Stimulated activated CD4-positive, alpha-beta T cell treated with anti-CD3 and anti-CD28 coated beads, TNF-alpha, amount 100 ng/mL, for 48 hours (primary cell): Measurements from ENCODE around the gene GPR173.

Source experiments
- DNase-seq, 3 donors: peaks; one replicate each; pipeline ENCODE4 v3.0.0-alpha.2; 2020; ENCODE audit warnings: low read depth in 3 of 3

GPR173 gene

DNA sequence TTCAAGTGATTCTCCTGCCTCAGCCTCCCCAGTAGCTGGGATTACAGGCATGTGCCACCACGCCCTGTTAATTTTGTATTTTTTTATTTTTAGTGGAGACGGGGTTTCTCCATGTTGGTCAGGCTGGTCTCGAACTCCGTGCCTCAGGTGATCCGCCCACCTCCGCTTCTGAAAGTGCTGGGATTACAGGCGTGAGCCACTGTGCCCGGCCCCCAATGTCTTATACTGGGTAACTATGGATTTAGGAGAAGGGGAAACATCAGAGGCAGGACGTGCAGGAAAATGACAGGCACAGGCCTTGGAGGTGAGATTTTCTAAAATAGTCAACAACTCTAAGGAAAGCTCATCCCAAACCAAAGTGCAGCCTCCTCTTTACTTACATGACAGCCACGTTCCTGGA, 22.5 kb downstream of the GPR173 start:
- no peak for DNase-seq

DNA sequence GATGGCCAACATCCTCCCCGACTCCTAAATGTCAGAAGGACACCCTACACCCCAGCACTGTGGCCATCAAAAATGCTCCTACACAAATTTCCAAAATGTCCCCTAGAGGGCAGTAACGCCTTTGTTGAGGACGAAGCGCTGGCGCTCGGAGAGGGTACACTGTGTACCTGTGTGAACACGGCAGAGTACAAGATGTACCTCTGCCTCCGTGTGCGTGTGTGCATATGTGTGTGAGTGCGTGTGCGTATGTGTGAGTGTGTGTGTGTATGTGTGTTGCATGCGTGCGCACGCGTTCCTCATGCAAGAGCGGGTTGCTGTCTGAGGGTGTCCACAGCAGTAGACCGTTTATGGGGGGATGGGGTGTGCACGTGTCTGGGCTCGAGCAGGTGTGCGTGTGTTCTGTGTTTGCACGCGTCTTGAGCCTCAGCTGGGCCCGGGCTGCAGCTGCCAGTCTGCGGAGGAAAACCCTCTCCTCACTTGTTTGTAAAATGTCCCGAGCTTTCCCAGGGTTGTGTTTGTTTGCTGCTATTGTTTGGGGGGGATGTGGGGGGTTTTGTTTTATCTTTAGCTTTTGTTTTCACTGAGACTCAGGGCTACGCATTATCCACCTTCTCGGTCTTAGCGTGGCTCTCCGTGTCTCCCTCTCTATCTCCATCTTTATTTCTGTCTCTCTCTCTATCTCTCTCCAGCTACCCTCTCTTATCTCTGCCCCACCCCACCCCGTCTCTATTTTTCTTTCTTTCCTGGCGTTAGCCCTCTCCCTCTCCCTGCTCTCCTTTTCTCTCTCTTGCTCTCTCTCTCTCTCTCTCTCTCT, 23.2 kb downstream of the GPR173 start:
- peak; percentile 21 to 60 (median 27) for DNase-seq

- DNase-seq, result no peak
These were observed 24.0 kb downstream of the GPR173 start for GRCh38 chrX:53072418-53073114.

DNA sequence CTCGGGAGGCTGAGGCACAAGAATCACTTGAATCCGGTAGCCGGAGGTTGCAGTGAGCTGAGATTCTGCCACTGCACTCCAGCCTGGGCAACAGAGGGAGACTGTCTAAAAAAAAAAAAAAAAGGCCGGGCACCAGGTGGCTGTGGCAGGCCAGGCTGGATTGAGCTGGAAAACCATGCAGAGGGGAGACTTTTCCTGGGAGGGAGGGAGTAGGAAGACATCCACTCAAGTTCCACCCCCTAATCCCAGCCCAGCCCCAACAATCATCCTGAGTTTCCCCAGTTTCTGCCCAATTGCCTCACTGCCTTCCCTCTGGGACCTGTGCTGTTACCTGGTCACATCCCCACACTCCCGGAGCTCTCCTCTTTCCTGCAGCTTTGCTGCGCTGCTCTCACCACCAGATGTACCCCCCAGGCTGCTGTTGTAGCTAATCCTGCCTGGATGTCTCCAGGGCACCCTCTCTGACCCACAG, 24.6 kb downstream of the GPR173 start:
- DNase-seq, result no peak

- no peak for DNase-seq
These were observed 26.4 kb downstream of the GPR173 start for GRCh38 chrX:53075011-53075410.

DNA sequence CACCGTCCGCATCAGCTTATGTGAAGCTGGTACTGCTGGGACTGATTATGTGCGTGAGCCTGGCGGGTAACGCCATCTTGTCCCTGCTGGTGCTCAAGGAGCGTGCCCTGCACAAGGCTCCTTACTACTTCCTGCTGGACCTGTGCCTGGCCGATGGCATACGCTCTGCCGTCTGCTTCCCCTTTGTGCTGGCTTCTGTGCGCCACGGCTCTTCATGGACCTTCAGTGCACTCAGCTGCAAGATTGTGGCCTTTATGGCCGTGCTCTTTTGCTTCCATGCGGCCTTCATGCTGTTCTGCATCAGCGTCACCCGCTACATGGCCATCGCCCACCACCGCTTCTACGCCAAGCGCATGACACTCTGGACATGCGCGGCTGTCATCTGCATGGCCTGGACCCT, 28.1 kb downstream of the GPR173 start:
- DNase-seq, result no peak

DNA sequence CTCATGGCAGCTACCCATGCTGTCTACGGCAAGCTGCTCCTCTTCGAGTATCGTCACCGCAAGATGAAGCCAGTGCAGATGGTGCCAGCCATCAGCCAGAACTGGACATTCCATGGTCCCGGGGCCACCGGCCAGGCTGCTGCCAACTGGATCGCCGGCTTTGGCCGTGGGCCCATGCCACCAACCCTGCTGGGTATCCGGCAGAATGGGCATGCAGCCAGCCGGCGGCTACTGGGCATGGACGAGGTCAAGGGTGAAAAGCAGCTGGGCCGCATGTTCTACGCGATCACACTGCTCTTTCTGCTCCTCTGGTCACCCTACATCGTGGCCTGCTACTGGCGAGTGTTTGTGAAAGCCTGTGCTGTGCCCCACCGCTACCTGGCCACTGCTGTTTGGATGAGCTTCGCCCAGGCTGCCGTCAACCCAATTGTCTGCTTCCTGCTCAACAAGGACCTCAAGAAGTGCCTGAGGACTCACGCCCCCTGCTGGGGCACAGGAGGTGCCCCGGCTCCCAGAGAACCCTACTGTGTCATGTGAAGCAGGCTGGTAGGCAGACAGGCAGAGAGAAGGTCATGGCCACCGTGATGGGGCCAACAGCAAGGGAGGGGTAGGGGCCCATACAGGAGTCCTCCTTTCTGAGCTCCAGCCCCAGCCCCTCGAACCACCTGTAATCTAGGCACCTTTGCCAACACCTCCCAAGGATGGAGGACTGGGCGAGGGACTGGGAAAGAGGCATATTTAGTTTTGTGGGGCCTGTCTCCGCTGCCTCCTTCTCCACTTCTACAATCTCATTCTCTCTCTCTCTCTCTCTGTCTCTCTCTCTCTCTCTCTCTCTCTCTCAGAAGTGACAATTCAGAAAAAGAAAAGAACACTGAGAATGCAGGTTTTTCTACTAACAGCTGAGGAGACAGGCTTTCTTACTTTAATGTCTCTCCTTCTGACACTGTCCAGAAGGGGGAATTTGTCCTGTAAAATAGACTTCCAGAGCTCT, 28.9 kb downstream of the GPR173 start:
- DNase-seq, result no peak

DNA sequence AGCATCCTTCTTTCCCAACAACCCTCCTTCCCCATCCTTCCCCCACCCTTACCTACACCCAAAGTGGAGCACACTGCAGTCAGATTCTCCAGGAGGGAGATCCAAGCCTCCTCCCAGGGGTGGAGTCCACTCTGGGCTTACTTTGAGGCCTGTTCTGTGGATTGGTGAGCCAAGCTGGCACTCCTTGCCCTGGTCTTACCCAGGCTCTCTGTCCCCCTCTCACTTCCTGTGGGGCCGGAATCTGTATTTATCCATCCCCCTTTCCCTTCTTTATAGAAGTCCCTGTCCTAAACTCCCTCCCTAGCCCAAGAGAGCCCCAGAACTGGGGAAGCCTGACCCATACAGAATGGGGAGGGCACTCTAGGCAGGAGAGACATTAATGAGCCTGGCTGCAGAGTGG, 30.4 kb downstream of the GPR173 start:
- no peak for DNase-seq

GRCh38 chrX:53080628-53081580, 32.3 kb downstream of the GPR173 start:
- no peak for DNase-seq

- peak; percentile 75 to 89 (median 88) for DNase-seq
These were observed 33.6 kb downstream of the GPR173 start, which contains the start of gene TSPYL2 for GRCh38 chrX:53081925-53082772. TSS of gene TSPYL2 (plus strand) at chrX:53082367. CDS start at chrX:53082499, 132 bp downstream.

DNA sequence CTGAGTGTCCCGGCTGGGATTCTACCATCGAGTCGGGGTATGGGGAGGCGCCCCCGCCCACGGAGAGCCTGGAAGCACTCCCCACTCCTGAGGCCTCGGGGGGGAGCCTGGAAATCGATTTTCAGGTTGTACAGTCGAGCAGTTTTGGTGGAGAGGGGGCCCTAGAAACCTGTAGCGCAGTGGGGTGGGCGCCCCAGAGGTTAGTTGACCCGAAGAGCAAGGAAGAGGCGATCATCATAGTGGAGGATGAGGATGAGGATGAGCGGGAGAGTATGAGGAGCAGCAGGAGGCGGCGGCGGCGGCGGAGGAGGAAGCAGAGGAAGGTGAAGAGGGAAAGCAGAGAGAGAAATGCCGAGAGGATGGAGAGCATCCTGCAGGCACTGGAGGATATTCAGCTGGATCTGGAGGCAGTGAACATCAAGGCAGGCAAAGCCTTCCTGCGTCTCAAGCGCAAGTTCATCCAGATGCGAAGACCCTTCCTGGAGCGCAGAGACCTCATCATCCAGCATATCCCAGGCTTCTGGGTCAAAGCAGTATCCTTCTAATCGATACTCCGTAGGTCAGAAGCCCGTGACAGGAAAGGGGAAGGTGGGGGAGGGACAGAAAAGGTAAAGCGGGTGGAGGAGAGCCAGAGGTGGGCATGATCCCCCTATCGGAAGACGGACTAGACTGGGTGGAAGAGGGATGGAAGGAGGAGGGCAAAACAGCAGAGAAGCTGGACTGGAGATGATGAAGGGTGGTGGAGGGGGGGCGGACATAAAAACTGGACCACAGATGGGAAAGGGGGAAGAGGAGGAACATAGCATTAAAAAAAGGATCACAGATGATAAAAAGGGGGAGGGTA, 34.4 kb downstream of the GPR173 start:
- DNase-seq, result no peak

DNA sequence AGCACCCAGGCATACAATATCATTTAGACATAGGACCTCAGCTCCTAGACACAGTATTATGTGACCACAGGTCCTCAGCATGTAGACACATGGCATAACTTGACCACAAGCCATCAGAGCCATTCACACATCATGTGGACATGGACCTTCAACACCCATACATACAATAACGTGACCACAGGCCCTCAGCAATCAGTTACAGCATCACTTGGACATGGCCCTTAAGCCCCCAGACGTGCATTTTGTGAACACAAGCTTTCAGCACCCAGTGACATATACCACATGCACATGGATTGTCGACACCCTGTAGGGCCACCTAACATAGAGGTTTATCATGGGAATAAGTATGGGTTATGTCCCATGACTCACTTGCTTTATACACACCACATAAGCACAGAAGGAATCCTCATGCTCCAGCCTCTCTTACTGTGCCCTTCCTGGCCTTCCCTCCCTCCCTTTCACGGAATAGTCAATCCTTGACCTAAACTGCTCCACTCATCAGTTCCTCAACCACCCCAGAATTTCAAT, 35.5 kb downstream of the GPR173 start:
- DNase-seq, result no peak

- no peak for DNase-seq
These were observed 36.3 kb downstream of the GPR173 start for GRCh38 chrX:53084863-53085262.

GRCh38 chrX:53085661-53086229, 37.2 kb downstream of the GPR173 start:
- no peak for DNase-seq

GRCh38 chrX:53086464-53086863, 37.9 kb downstream of the GPR173 start:
- DNase-seq, result no peak

DNA sequence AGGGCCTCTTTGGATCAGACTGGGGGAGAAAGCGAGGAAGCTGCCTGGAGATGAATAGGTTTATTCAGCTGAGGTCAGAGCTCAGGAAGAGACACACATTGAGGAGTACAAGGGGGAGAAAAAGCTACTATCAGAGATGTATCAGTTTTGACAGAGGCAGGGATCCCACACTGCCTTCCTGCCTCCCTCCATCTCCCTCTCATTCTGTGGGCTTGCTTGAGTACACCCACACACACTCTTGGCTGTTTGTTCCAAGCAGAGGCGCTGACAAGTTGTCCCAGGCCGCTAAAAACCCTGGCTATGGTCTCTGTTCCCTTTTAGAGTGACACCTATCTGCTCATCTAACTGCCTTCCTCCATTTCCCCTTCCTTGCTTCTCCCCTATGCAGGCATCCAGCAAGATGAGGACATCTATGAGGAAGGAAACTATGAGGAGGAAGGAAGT, 38.8 kb downstream of the GPR173 start:
- no peak for DNase-seq

DNA sequence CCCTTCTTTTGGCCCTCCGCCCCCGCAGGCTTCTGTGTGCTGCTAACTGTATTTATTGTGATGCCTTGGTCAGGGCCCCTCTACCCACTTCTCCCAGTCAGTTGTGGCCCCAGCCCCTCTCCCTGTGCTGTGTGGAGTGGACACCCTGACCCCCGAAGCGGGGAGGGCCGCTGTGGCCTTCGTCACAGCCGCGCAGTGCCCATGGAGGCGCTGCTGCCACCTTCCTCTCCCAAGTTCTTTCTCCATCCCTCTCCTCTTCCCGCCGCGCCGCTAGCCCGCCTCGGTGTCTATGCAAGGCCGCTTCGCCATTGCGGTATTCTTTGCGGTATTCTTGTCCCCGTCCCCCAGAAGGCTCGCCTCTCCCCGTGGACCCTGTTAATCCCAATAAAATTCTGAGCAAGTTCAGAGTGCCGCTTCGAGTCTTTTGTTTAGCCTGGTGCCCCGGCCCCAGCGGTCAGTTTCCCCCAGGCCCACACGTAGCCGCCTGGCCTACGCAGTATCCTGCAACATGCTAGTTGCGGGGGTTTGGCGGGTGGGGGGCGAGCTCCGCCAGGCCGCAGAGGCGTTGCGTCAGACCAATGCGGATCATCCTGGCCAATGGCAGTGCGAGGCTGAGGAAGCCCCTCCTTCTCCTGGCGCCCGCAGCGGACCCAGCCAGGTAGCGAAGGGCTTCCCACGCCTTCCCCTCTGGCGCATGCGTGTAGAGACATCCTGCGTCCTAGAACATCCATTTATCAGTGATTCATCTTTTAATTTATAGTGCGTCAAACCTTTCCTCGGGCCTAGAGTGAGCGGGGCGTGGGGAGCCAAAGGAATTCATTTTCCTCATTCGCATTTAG, 39.8 kb downstream of the GPR173 start:
- peak; percentile 56 to 70 (median 59) for DNase-seq
